H1 (cell line): ENCODE measurements around the gene FAM174A. TPM values are rescaled to one million over a fixed set of nuclear protein-coding genes. Genes with fewer than 3 reads are reported as not detected.

Experiments
- CTCF ChIA-PET: fragments of 300-600 bp; sonication (Branson Sonifier 250); formaldehyde crosslinking; loops from one replicate; lab custom pipeline; 2021; ENCODE audit not compliant: partially characterized antibody; lab: Charles Lee
- POLR2A ChIA-PET: fragments of 300-600 bp; sonication (Branson Sonifier 250); formaldehyde crosslinking; loops from one replicate; lab custom pipeline; 2021; ENCODE audit warnings: inconsistent platforms; ENCODE audit not compliant: partially characterized antibody; lab: Charles Lee
- DNase-seq, 2 experiments: peaks; one replicate each; pipeline versions ENCODE4 v3.0.0 to v3.0.0-alpha.2; 2010 to 2022; ENCODE audit warnings: low spot score in 2 of 2, low read depth in 1 of 2, mixed read lengths in 1 of 2
- FAIRE-seq: peaks from 2 replicates; lab custom pipeline; 2011; peaks lifted over from hg19 to GRCh38; lab: Jason Lieb, UNC
- H2AFZ ChIP-seq: 2 replicates; pipeline ENCODE4 v1.8.1; 2012; ENCODE audit warnings: low read length, inconsistent platforms
- H2AK5ac ChIP-seq: 2 replicates; pipeline ENCODE4 v1.6.1; 2013; ENCODE audit warnings: low read depth, low read length
- H2BK120ac ChIP-seq: replicated peaks from 2 replicates; pipeline ENCODE3; 2013; ENCODE audit warnings: low read depth, low read length, inconsistent platforms
- H2BK12ac ChIP-seq: 2 replicates; pipeline ENCODE4 v1.6.1; 2013; ENCODE audit warnings: low read depth, low read length
- H2BK15ac ChIP-seq: 2 replicates; pipeline ENCODE4 v1.6.1; 2013; ENCODE audit warnings: low read length
- H2BK20ac ChIP-seq: 2 replicates; pipeline ENCODE4 v1.6.1; 2013; ENCODE audit warnings: low read length
- H2BK5ac ChIP-seq: 2 replicates; pipeline ENCODE4 v1.6.1; 2013; ENCODE audit warnings: low read depth, low read length
- H3K14ac ChIP-seq: 2 replicates; pipeline ENCODE4 v1.6.1; 2013; ENCODE audit warnings: inconsistent platforms; ENCODE audit not compliant: insufficient read length
- H3K18ac ChIP-seq: 2 replicates; pipeline ENCODE4 v1.6.1; 2013; ENCODE audit warnings: low read length; ENCODE audit errors: extremely low read depth
- H3K23ac ChIP-seq: 2 replicates; pipeline ENCODE4 v1.6.1; 2013; ENCODE audit warnings: inconsistent platforms; ENCODE audit not compliant: insufficient read length
- H3K23me2 ChIP-seq: 2 replicates; pipeline ENCODE4 v1.6.1; 2013; ENCODE audit warnings: low read depth, low read length
- H3K27ac ChIP-seq: 2 replicates; pipeline ENCODE4 v1.6.1; 2011; ENCODE audit warnings: low read depth, low read length, inconsistent platforms
- H3K27me3 ChIP-seq, 4 experiments: replicated peaks in 1 of 4; 1 replicate in 1 of 4; 2 replicates in 3 of 4; pipeline versions ENCODE4 v1.6.1 to v1.8.1; 2011 to 2013; ENCODE audit warnings: low read length in 3 of 4, mild to moderate bottlenecking in 3 of 4, inconsistent platforms in 2 of 4, mixed read lengths in 2 of 4, moderate library complexity in 1 of 4; ENCODE audit not compliant: control insufficient read depth in 3 of 4, insufficient read depth in 3 of 4; ENCODE audit errors: extremely low read depth in 1 of 4
- H3K36me3 ChIP-seq, 4 experiments: 2 replicates each; pipeline versions ENCODE4 v1.6.1 to v1.8.1; 2011 to 2013; ENCODE audit warnings: mild to moderate bottlenecking in 4 of 4, low read length in 3 of 4, moderate library complexity in 2 of 4, control low read depth in 1 of 4, inconsistent platforms in 1 of 4; ENCODE audit not compliant: insufficient read depth in 4 of 4, control insufficient read depth in 2 of 4
- H3K4ac ChIP-seq: replicated peaks from 2 replicates; pipeline ENCODE3; 2013; ENCODE audit warnings: low read length, low read depth, mixed read lengths, inconsistent platforms; ENCODE audit not compliant: insufficient read length
- H3K4me1 ChIP-seq, 4 experiments: replicated peaks in 1 of 4; 1 replicate in 1 of 4; 2 replicates in 3 of 4; pipeline versions ENCODE4 v1.6.1 to v1.8.1; 2011 to 2013; ENCODE audit warnings: low read length in 3 of 4, inconsistent platforms in 2 of 4, mixed read lengths in 1 of 4; ENCODE audit not compliant: insufficient read depth in 4 of 4, control insufficient read depth in 3 of 4
- H3K4me2 ChIP-seq, 2 experiments: 2 replicates each; pipeline versions ENCODE4 v1.6.1 to v1.8.1; 2011 to 2013; ENCODE audit warnings: low read depth in 2 of 2, low read length in 2 of 2, control low read depth in 1 of 2, inconsistent platforms in 1 of 2, mild to moderate bottlenecking in 1 of 2; ENCODE audit not compliant: insufficient read depth in 1 of 2
- H3K4me3 ChIP-seq, 4 experiments: fragments of 200-600, 300-600 bp in 1 of 4; sonication (generic), shearing (Covaris generic), sonication (Bioruptor Twin) in 1 of 4; 2 replicates each; pipeline versions ENCODE4 v1.5.1 to v1.8.1; 2011 to 2016; ENCODE audit warnings: low read length in 4 of 4, low read depth in 3 of 4, control low read depth in 2 of 4, inconsistent platforms in 2 of 4, mild to moderate bottlenecking in 2 of 4, mixed read lengths in 1 of 4, moderate library complexity in 1 of 4; ENCODE audit not compliant: insufficient read depth in 2 of 4; ENCODE audit errors: extremely low read depth in 1 of 4
- H3K56ac ChIP-seq: replicated peaks from 2 replicates; pipeline ENCODE3; 2013; ENCODE audit warnings: low read depth, mild to moderate bottlenecking, mixed read lengths, low read length, inconsistent platforms; ENCODE audit not compliant: insufficient read length
- H3K79me1 ChIP-seq: 2 replicates; pipeline ENCODE4 v1.6.1; 2013; ENCODE audit warnings: low read depth, low read length, control low read depth
- H3K79me2 ChIP-seq, 2 experiments: 2 replicates each; pipeline versions ENCODE4 v1.6.1 to v1.8.1; 2012 to 2013; ENCODE audit warnings: low read length in 2 of 2, mild to moderate bottlenecking in 2 of 2, inconsistent platforms in 1 of 2; ENCODE audit not compliant: insufficient read depth in 2 of 2, control insufficient read depth in 1 of 2
- H3K9ac ChIP-seq, 4 experiments: replicated peaks in 1 of 4; 1 replicate in 1 of 4; 2 replicates in 3 of 4; pipeline versions ENCODE4 v1.6.1 to v1.8.1; 2011 to 2013; ENCODE audit warnings: low read depth in 3 of 4, low read length in 3 of 4, control low read depth in 2 of 4, mild to moderate bottlenecking in 2 of 4, moderate library complexity in 2 of 4, inconsistent platforms in 1 of 4; ENCODE audit errors: extremely low read depth in 1 of 4
- H3K9me3 ChIP-seq, 2 experiments: 2 replicates each; pipeline versions ENCODE4 v1.6.1 to v1.8.1; 2012 to 2013; ENCODE audit warnings: mild to moderate bottlenecking in 2 of 2, moderate library complexity in 2 of 2, control low read depth in 1 of 2, inconsistent platforms in 1 of 2, low read depth in 1 of 2, low read length in 1 of 2, mixed read lengths in 1 of 2; ENCODE audit not compliant: insufficient read depth in 2 of 2
- H4K20me1 ChIP-seq, 2 experiments: replicated peaks in 1 of 2; 2 replicates each; pipeline versions ENCODE3 to v1.8.1; 2011 to 2013; ENCODE audit warnings: inconsistent platforms in 2 of 2, low read length in 2 of 2, mild to moderate bottlenecking in 1 of 2; ENCODE audit not compliant: insufficient read depth in 2 of 2, control insufficient read depth in 1 of 2
- H4K5ac ChIP-seq: 2 replicates; pipeline ENCODE4 v1.6.1; 2013; ENCODE audit warnings: low read length, low read depth, mixed read lengths, inconsistent platforms; ENCODE audit not compliant: insufficient read length
- H4K8ac ChIP-seq: 2 replicates; pipeline ENCODE4 v1.8.0; 2013; ENCODE audit warnings: mild to moderate bottlenecking, moderate library complexity, low read length, inconsistent platforms; ENCODE audit not compliant: insufficient read depth; ENCODE audit errors: extremely low read depth
- H4K91ac ChIP-seq: replicated peaks from 2 replicates; pipeline ENCODE3; 2013; ENCODE audit warnings: low read length, mixed read lengths, inconsistent platforms; ENCODE audit not compliant: insufficient read length
- POU5F1 ChIP-seq: IDR thresholded peaks from 2 replicates; pipeline ENCODE4 v1.6.1; 2011; ENCODE audit warnings: low read depth, mild to moderate bottlenecking, low read length, moderate library complexity
- SIRT6 ChIP-seq: IDR thresholded peaks from one replicate; pipeline ENCODE4 v1.7.1; 2012; ENCODE audit warnings: low read length, inconsistent platforms
- TAF7 ChIP-seq: optimal IDR thresholded peaks from 2 replicates; pipeline ENCODE3; 2011; ENCODE audit warnings: low read depth, mild to moderate bottlenecking, inconsistent platforms, low read length, moderate library complexity, borderline replicate concordance
- polyA plus RNA-seq, 7 experiments: library from polyadenylated mRNA; depleted of rRNA in 3 of 7; stranded (reverse) in 5 of 7; unstranded in 2 of 7; fragments of >200 nt in 5 of 7; fragments of 200-250 nt in 2 of 7; gene quantifications; 1 replicate in 5 of 7; 2 replicates in 1 of 7; 4 replicates in 1 of 7; pipeline versions ENCODE4 v1.2.1 to v1.2.3, GENCODE V29; 2011 to 2013; ENCODE audit warnings: missing spikeins in 2 of 7, mixed read lengths in 2 of 7
- total RNA-seq: library from RNA; stranded (reverse); fragmentation: NEBNext Ultra II Directional; extraction: Animal tissue kit (Norgen Biotek cat#: 25700); gene quantifications from 2 replicates; pipeline ENCODE4 v1.2.1, GENCODE V29; 2021

FAM174A gene
- total and polyA plus RNA-seq, 2 of the 8 experiments (the other 6 are each of a cell fraction or from before 2014, with no cell fraction given): 3.9 to 5.3 TPM

DNA sequence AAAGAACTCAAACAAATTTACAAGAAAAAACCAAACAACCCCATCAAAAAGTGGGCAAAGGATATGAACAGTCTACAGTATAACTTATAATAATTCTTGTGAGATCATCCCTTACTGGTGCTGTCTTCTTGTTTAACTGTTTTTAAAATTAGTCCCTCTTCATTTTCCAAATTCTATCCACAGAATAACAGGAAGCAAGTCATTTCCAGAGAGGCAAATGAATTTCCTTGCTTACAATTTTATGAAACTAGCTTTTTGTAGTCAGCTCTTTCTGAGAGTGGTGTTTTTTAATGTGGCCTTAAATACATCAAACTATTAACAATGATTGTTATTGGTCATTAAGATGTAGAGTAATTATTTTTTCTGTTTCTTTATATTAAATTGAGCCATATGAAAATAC lies 40.6 kb downstream of the FAM174A start:
- H2AK5ac ChIP-seq: no peak overlapping the region
- TF ChIP-seq POU5F1 (no peak), TAF7 (no peak), SIRT6 (no peak)

More for the DNA sequence above, 40.6 kb downstream of the FAM174A start:
- H3K4me3 ChIP-seq: no peak overlapping the region
- no peaks in the 10 kb centered on the region for H3K9me3 ChIP-seq
- no peak overlapping the region for H4K91ac ChIP-seq
- no peaks in the 10 kb centered on the region for H3K79me1 ChIP-seq
- CTCF ChIA-PET: no interaction called here
- H3K56ac ChIP-seq: no peak overlapping the region
- H4K5ac ChIP-seq: no peak overlapping the region
- H3K36me3 ChIP-seq: no peaks in the 10 kb centered on the region
- no peak overlapping the region for H3K14ac ChIP-seq
- no peak overlapping the region for H2BK20ac ChIP-seq
- H3K18ac ChIP-seq: no peak overlapping the region
- FAIRE-seq (no peak), DNase-seq (no peak)
- no peaks in the 10 kb centered on the region for H3K23me2 ChIP-seq
- H3K79me2 ChIP-seq: no peaks in the 10 kb centered on the region
- no peak overlapping the region for H3K23ac ChIP-seq
- no peak overlapping the region for H2AFZ ChIP-seq
- no peak overlapping the region for H2BK15ac ChIP-seq
- no peak overlapping the region for H2BK5ac ChIP-seq
- no peak overlapping the region for H3K9ac ChIP-seq
- H2BK12ac ChIP-seq: no peak overlapping the region
- H3K27me3 ChIP-seq: peaks cover 0 to 1% (median 0%) of the 10 kb centered on the region in 4 experiments; a peak in 1 of 7 replicates
- H4K20me1 ChIP-seq: no peaks in the 10 kb centered on the region
- no peak overlapping the region for H4K8ac ChIP-seq
- H3K4me2 ChIP-seq: no peak overlapping the region
- no peak overlapping the region for H2BK120ac ChIP-seq
- no peak overlapping the region for H3K27ac ChIP-seq
- no peak overlapping the region for H3K4ac ChIP-seq
- no peaks in the 10 kb centered on the region for H3K4me1 ChIP-seq
- POLR2A ChIA-PET: no interaction called here
